IMR-90 (cell line): ENCODE data around the gene AUNIP. TPM values are rescaled to one million over a fixed set of nuclear protein-coding genes. Genes with fewer than 3 reads are reported as not detected.

Source experiments
- ATAC-seq: fragments of 200-7000 bp; cut with Tn5 transposase; 2 replicates; pipeline ENCODE4 v1.9.1; 2020; ENCODE audit warnings: low read depth, mild to moderate bottlenecking, moderate library complexity
- BruUV-seq: library from RNA; stranded (reverse); fragments of 400-500 nt; replicated peaks from 2 replicates; lab custom pipeline; 2021; lab: Mats Ljungman, UMichigan
- CTCF ChIA-PET: fragments of 300-600 bp; formaldehyde crosslinking; extraction: SDS; loops from one replicate; lab custom pipeline; 2021; ENCODE audit warnings: antibody characterized with exemption; lab: Yijun Ruan, JAX
- POLR2A ChIA-PET: fragments of 300-600 bp; sonication (Branson Sonifier 250); formaldehyde crosslinking; loops from one replicate; lab custom pipeline; 2022; ENCODE audit warnings: antibody characterized with exemption; ENCODE audit not compliant: unreplicated experiment; lab: Charles Lee
- DNase-seq: peaks from one replicate; pipeline ENCODE4 v3.0.0; 2013
- H2AFZ ChIP-seq: replicated peaks from 2 replicates; pipeline ENCODE3; 2013; ENCODE audit warnings: low read length, mild to moderate bottlenecking; ENCODE audit not compliant: poor library complexity
- H2AK5ac ChIP-seq: 2 replicates; pipeline ENCODE4 v1.6.1; 2013; ENCODE audit warnings: low read depth, low read length, inconsistent platforms
- H2AK9ac ChIP-seq: replicated peaks from 2 replicates; pipeline ENCODE3; 2013; ENCODE audit warnings: mild to moderate bottlenecking, low read depth, low read length, moderate library complexity; ENCODE audit not compliant: poor library complexity
- H2BK120ac ChIP-seq: 2 replicates; pipeline ENCODE4 v1.6.1; 2013; ENCODE audit warnings: low read depth, low read length, inconsistent platforms
- H2BK15ac ChIP-seq: 3 replicates; pipeline ENCODE4 v1.6.1; 2013; ENCODE audit warnings: low read depth, low read length, inconsistent platforms
- H2BK20ac ChIP-seq: 2 replicates; pipeline ENCODE4 v1.6.1; 2013; ENCODE audit warnings: low read depth, mild to moderate bottlenecking, inconsistent platforms, low read length, moderate library complexity
- H2BK5ac ChIP-seq: 2 replicates; pipeline ENCODE4 v1.6.1; 2013; ENCODE audit warnings: mild to moderate bottlenecking, low read depth, low read length, inconsistent platforms; ENCODE audit not compliant: poor library complexity, severe bottlenecking
- H3K14ac ChIP-seq: replicated peaks from 2 replicates; pipeline ENCODE4 v1.6.1; 2013; ENCODE audit warnings: low read depth, low read length, inconsistent platforms
- H3K18ac ChIP-seq: 2 replicates; pipeline ENCODE4 v1.6.1; 2013; ENCODE audit warnings: low read depth, low read length, control low read depth
- H3K23ac ChIP-seq: 2 replicates; pipeline ENCODE4 v1.6.1; 2013; ENCODE audit warnings: low read depth, low read length, inconsistent platforms
- H3K27ac ChIP-seq: 2 replicates; pipeline ENCODE4 v1.5.1; 2013; ENCODE audit warnings: mild to moderate bottlenecking, control low read depth, low read length; ENCODE audit not compliant: insufficient read depth
- H3K27me3 ChIP-seq: 2 replicates; pipeline ENCODE4 v1.6.1; 2013; ENCODE audit warnings: low read length; ENCODE audit not compliant: control insufficient read depth, insufficient read depth
- H3K36me3 ChIP-seq: 2 replicates; pipeline ENCODE4 v1.6.1; 2013; ENCODE audit warnings: low read length, mixed read lengths; ENCODE audit not compliant: control insufficient read depth, insufficient read depth
- H3K4ac ChIP-seq: 2 replicates; pipeline ENCODE4 v1.6.1; 2013; ENCODE audit warnings: low read depth, low read length, inconsistent platforms
- H3K4me1 ChIP-seq: 2 replicates; pipeline ENCODE4 v1.6.1; 2013; ENCODE audit warnings: low read length, mixed read lengths; ENCODE audit not compliant: control insufficient read depth, insufficient read depth
- H3K4me2 ChIP-seq: 2 replicates; pipeline ENCODE4 v1.6.1; 2013; ENCODE audit warnings: low read depth, mild to moderate bottlenecking, control low read depth, low read length, moderate library complexity
- H3K4me3 ChIP-seq: 2 replicates; pipeline ENCODE4 v1.5.1; 2013; ENCODE audit warnings: low read depth, mild to moderate bottlenecking, control low read depth, low read length, moderate library complexity; ENCODE audit not compliant: insufficient read depth
- H3K56ac ChIP-seq: 2 replicates; pipeline ENCODE4 v1.6.1; 2013; ENCODE audit warnings: low read length, inconsistent platforms; ENCODE audit not compliant: insufficient read depth; ENCODE audit errors: extremely low read depth
- H3K79me1 ChIP-seq, 2 experiments: 2 replicates each; pipeline ENCODE4 v1.6.1; 2013; ENCODE audit warnings: low read length in 2 of 2, inconsistent platforms in 1 of 2, low read depth in 1 of 2
- H3K9ac ChIP-seq: 2 replicates; pipeline ENCODE4 v1.6.1; 2013; ENCODE audit warnings: low read depth, low read length, control low read depth
- H3K9me1 ChIP-seq: 2 replicates; pipeline ENCODE4 v1.6.1; 2013; ENCODE audit warnings: low read length, inconsistent platforms; ENCODE audit not compliant: insufficient read depth
- H3K9me3 ChIP-seq: 2 replicates; pipeline ENCODE4 v1.6.1; 2013; ENCODE audit warnings: low read length; ENCODE audit not compliant: control insufficient read depth, insufficient read depth
- H4K20me1 ChIP-seq: 2 replicates; pipeline ENCODE4 v1.6.1; 2013; ENCODE audit warnings: low read length, inconsistent platforms; ENCODE audit not compliant: insufficient read depth
- H4K5ac ChIP-seq: 2 replicates; pipeline ENCODE4 v1.6.1; 2013; ENCODE audit warnings: mild to moderate bottlenecking, low read depth, low read length, control low read depth
- H4K8ac ChIP-seq, 2 experiments: 2 replicates each; pipeline ENCODE4 v1.6.1; 2013; ENCODE audit warnings: low read depth in 2 of 2, low read length in 2 of 2, control low read depth in 1 of 2, inconsistent platforms in 1 of 2
- H4K91ac ChIP-seq: 2 replicates; pipeline ENCODE4 v1.6.1; 2013; ENCODE audit warnings: low read depth, low read length, inconsistent platforms; ENCODE audit not compliant: insufficient read depth
- CTCF ChIP-seq: conservative IDR thresholded peaks from 2 replicates; pipeline ENCODE4 v1.5.1; 2012; ENCODE audit warnings: mild to moderate bottlenecking, low read depth, low read length, improper control_type of control experiment
- MAFK ChIP-seq: IDR thresholded peaks from 2 replicates; pipeline ENCODE4 v1.6.1; 2012; ENCODE audit warnings: low read depth, low read length, improper control_type of control experiment
- RCOR1 ChIP-seq: IDR thresholded peaks from 2 replicates; pipeline ENCODE4 v1.6.1; 2012; ENCODE audit warnings: mild to moderate bottlenecking, low read length, improper control_type of control experiment; ENCODE audit not compliant: insufficient replicate concordance
- WGBS, 2 experiments: methylation state at CpG; one replicate each; pipeline versions ENCODE4 v1.1.5 to v1.1.7; 2013; ENCODE audit warnings: missing lambda C conversion rate in 2 of 2; ENCODE audit not compliant: insufficient read length in 1 of 2; ENCODE audit errors: extremely low coverage in 2 of 2; 5-methylcytosine and 5-hydroxymethylcytosine counted together
- dilution Hi-C: fragments of 300-500 bp; cut with HindIII; formaldehyde crosslinking; loops from one replicate; pipeline ENCODE4 v1.14.3; 2018; ENCODE audit warnings: low sequenced_read_pairs; ENCODE audit not compliant: unreplicated experiment
- in situ Hi-C: fragments of 300-500 bp; cut with MboI; formaldehyde crosslinking; loops from 3 replicates; pipeline ENCODE4 v1.14.3; 2019; ENCODE audit warnings: low sequenced_read_pairs, inconsistent platforms, mixed read lengths
- intact Hi-C: fragments of 100-400 bp; cut with micrococcal nuclease; formaldehyde crosslinking; loops from 2 replicates; pipeline ENCODE4 v1.10.0; 2022
- polyA plus RNA-seq, 3 experiments: library from polyadenylated mRNA; depleted of rRNA; stranded (reverse); fragments of >200 nt; gene quantifications; 2 replicates each; pipeline ENCODE4 v1.2.3, GENCODE V29; 2012; ENCODE audit warnings: low replicate concordance in 1 of 3
- total RNA-seq: library from RNA; depleted of rRNA; stranded (reverse); fragments of >200 nt; gene quantifications from 2 replicates; pipeline ENCODE4 v1.2.3, GENCODE V29; 2012

The AUNIP gene
- total and polyA plus RNA-seq, 2 of the 4 experiments (the other 2 are of a cell fraction): 2.4 to 5.0 TPM

- Histone ChIP-seq H3K4me2 (no peak overlapping the region), H4K5ac (no peak overlapping the region), H3K14ac (no peak overlapping the region), H4K8ac (no peak overlapping the region; a peak in 1 of 4 replicates), H2AFZ (no peak overlapping the region), H3K9me1 (peaks cover 16% of the 10 kb centered on the region), H4K20me1 (peaks cover 7% of the 10 kb centered on the region; the same call in 1 of the 2 replicates), H2AK9ac (no peak overlapping the region), H3K9me3 (no peaks in the 10 kb centered on the region), H3K27me3 (no peaks in the 10 kb centered on the region), H2BK20ac (no peak overlapping the region), H3K23ac (no peak overlapping the region), H2BK5ac (no peak overlapping the region), H3K4ac (no peak overlapping the region), H3K18ac (no peak overlapping the region), H3K27ac (no peak overlapping the region), H4K91ac (no peak overlapping the region), H3K4me3 (no peak overlapping the region), H3K4me1 (peaks cover 8% of the 10 kb centered on the region), H3K36me3 (peaks cover 1% of the 10 kb centered on the region), H3K56ac (no peak overlapping the region), H2AK5ac (no peak overlapping the region; the same call in 1 of the 2 replicates), H2BK15ac (0 out of 3 replicates have a peak overlapping the region, but pooled peaks have one; percentile 6), H2BK120ac (no peak overlapping the region), H3K9ac (no peak overlapping the region), H3K79me1 (peaks cover 2 to 10% of the 10 kb centered on the region in 2 experiments; a peak in 3 of 4 replicates)
- ChIA-PET CTCF (no interaction called here), POLR2A (no interaction called here)
- no peak for DNase-seq
- BruUV-seq: no TSS peak
- dilution Hi-C loops: no loop called here
- TF ChIP-seq MAFK (peak; percentile 37; the same call in 1 of the 2 replicates), CTCF (no peak), RCOR1 (no peak)
- 94% methylated on average over 2 of the region's 6 CpGs; no CpG with 5 or more reads in 1 of the 2 experiments for WGBS, 2 experiments
- ATAC-seq: no peak
- intact Hi-C loops: no loop called here
- in situ Hi-C loops: no loop called here
Observed at GRCh38 chr1:25907601-25908000, 48.3 kb upstream of the AUNIP start.
